Thyroid gland (tissue), 4 donors: ENCODE measurements around the gene PRLR. TPM values are rescaled to one million over a fixed set of nuclear protein-coding genes. Genes with fewer than 3 reads are reported as not detected.

ENCODE experiments used
- DNase-seq, 2 donors: peaks; one replicate each; pipeline ENCODE4 v3.0.0-alpha.2; 2019
- H3K27ac ChIP-seq, 3 donors: fragments of 200-600 bp; sonication (generic); 1 replicate in 2 of 3; 2 replicates in 1 of 3; pipeline ENCODE4 v1.5.1; 2016 to 2019; ENCODE audit warnings: mild to moderate bottlenecking in 1 of 3, moderate library complexity in 1 of 3
- H3K27me3 ChIP-seq: fragments of 200-600 bp; sonication (generic); one replicate; pipeline ENCODE4 v1.5.1; 2019
- H3K36me3 ChIP-seq, 2 donors: fragments of 200-600 bp; sonication (generic); one replicate each; pipeline ENCODE4 v1.5.1; 2016 to 2019
- H3K4me1 ChIP-seq, 2 donors: fragments of 200-600 bp; sonication (generic); one replicate each; pipeline ENCODE4 v1.5.1; 2017 to 2019
- H3K4me3 ChIP-seq, 3 donors: fragments of 200-600 bp; sonication (generic); replicated peaks in 1 of 3; 1 replicate in 2 of 3; 2 replicates in 1 of 3; pipeline ENCODE4 v1.5.1; 2016; ENCODE audit warnings: mild to moderate bottlenecking in 1 of 3
- H3K9me3 ChIP-seq: fragments of 200-600 bp; sonication (generic); one replicate; pipeline ENCODE4 v1.5.1; 2017
- CTCF ChIP-seq, 6 experiments: fragments of 200-600 bp in 3 of 6; fragments of 450-650 bp in 3 of 6; sonication (generic) in 3 of 6; IDR thresholded peaks; one replicate each; pipeline ENCODE4 v1.5.1; 2016 to 2019; ENCODE audit warnings: antibody characterized with exemption in 6 of 6, mild to moderate bottlenecking in 2 of 6, inconsistent platforms in 1 of 6, moderate library complexity in 1 of 6
- POLR2A ChIP-seq, 2 donors: fragments of 450-650 bp; IDR thresholded peaks; one replicate each; pipeline ENCODE4 v1.6.1; 2017; ENCODE audit warnings: antibody characterized with exemption in 2 of 2, mild to moderate bottlenecking in 2 of 2, moderate library complexity in 1 of 2
- WGBS, 2 donors: methylation state at CpG; one replicate each; pipeline ENCODE4 v1.1.5; 2017; 5-methylcytosine and 5-hydroxymethylcytosine counted together
- intact Hi-C: fragments of 100-400 bp; cut with DNase I; formaldehyde crosslinking; loops from one replicate; pipeline ENCODE4 v1.15.1; 2023
- total RNA-seq, 4 donors: library from RNA; depleted of rRNA; stranded (reverse); fragments of >200 nt; gene quantifications; one replicate each; pipeline ENCODE4 v1.2.3, GENCODE V29; 2016

The PRLR gene
- total RNA-seq, 4 donors from 2014 or later, result 0.20 to 1.7 (median 0.22) TPM; not detected in 1

GRCh38 chr5:35061211-35061770, 169.0 kb downstream of the PRLR start:
- Histone ChIP-seq H3K4me1 (no peaks in the 10 kb centered on the region), H3K36me3 (no peaks in the 10 kb centered on the region), H3K27ac (no peak overlapping the region), H3K9me3 (no peaks in the 10 kb centered on the region), H3K4me3 (no peak overlapping the region), H3K27me3 (no peaks in the 10 kb centered on the region)
- TF ChIP-seq CTCF (IDR thresholded peaks at IDR 0.05) (no peak), POLR2A (IDR thresholded peaks at IDR 0.05) (no peak)
- no peak for DNase-seq
- intact Hi-C loops, result no loop called here
- 94 to 99% methylated on average over 2 of the region's 2 CpGs for whole genome bisulfite sequencing, 2 donors

DNA sequence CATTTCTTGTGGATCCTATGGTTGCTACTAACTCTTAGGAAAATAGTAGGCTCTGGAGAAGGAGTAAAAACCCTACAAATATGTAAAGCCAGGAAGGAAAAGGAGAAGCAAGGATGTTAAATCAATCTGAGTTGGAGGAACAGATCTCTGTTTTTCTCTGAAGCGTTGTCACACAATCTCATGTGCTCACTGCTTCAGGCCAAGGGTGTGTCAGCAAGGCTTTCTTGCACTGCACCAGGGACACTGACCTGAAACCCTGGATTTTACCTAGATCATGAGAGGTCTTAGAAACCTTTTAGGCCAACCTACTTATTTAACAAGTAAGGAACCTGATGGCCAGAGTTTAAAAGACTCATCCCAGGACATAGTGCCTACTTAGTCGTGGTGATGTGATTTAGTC, 170.1 kb downstream of the PRLR start:
- WGBS, 2 donors, result 74% methylated on average over 2 of the region's 2 CpGs
- intact Hi-C loops, result no loop called here

DNA sequence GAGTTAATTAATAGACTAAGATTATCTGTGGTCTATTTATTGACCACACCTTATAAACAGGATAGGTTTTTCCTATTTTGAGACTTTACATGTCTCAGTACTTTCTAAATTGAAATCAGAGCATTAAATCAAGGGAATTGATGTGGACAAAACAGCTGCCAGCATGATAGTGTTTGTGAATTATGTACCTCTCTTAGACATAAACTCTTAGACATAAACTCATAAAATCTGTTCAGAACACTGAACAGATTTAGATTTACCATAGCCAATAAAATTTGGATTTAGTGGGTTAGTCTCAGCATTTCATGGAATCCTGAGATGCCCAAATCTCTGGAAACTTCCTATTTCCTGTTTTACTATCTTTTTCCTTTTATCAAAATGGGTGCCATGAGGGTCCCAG, 171.0 kb downstream of the PRLR start:
- H3K9me3 ChIP-seq, result no peaks in the 10 kb centered on the region

More for the DNA sequence above, 170.1 kb downstream of the PRLR start:
- Histone ChIP-seq H3K36me3 (no peaks in the 10 kb centered on the region), H3K9me3 (no peaks in the 10 kb centered on the region), H3K4me1 (no peaks in the 10 kb centered on the region), H3K27ac (no peak overlapping the region), H3K27me3 (no peaks in the 10 kb centered on the region), H3K4me3 (no peak overlapping the region)
- DNase-seq, result no peak
- TF ChIP-seq CTCF (IDR thresholded peaks at IDR 0.05) (no peak), POLR2A (IDR thresholded peaks at IDR 0.05) (no peak)

DNA sequence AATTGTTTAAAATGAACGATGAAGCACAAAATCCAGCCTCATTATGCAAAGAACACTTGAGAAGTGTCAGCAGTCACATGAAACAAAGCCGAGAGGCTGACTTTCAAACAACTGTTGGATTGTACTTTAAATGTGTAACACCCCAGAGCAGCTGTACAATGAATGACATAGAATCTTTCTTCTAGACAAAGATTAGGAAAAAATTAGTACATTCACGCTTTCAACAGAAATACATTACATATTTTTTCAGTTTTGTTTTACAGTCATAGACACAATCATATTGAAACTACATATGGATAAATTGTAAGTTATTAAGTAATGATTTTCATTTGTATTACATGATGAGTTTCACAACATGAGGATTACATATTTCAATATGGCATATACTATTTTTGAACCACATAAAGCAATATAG, 171.9 kb downstream of the PRLR start:
- TF ChIP-seq POLR2A (IDR thresholded peaks at IDR 0.05) (no peak), CTCF (IDR thresholded peaks at IDR 0.05) (no peak)
- intact Hi-C loops, result no loop called here
- H3K36me3 ChIP-seq, result no peaks in the 10 kb centered on the region
- H3K4me3 ChIP-seq, result no peak overlapping the region
- no peaks in the 10 kb centered on the region for H3K4me1 ChIP-seq
- 68 to 70% methylated on average over 3 of the region's 3 CpGs for WGBS, 2 donors
- H3K9me3 ChIP-seq, result no peaks in the 10 kb centered on the region
- H3K27ac ChIP-seq, result no peak overlapping the region
- no peaks in the 10 kb centered on the region for H3K27me3 ChIP-seq
- no peak for DNase-seq

More for the DNA sequence above, 171.0 kb downstream of the PRLR start:
- Histone ChIP-seq H3K27ac (no peak overlapping the region), H3K4me1 (no peaks in the 10 kb centered on the region), H3K27me3 (no peaks in the 10 kb centered on the region), H3K4me3 (no peak overlapping the region), H3K36me3 (no peaks in the 10 kb centered on the region)
- DNase-seq, result no peak
- intact Hi-C loops, result no loop called here
- TF ChIP-seq CTCF (IDR thresholded peaks at IDR 0.05) (no peak), POLR2A (IDR thresholded peaks at IDR 0.05) (no peak)

- intact Hi-C loops, result no loop called here
- no peak for DNase-seq
These were observed 173.6 kb downstream of the PRLR start for GRCh38 chr5:35056686-35057085.

More at GRCh38 chr5:35056686-35057085, 173.6 kb downstream of the PRLR start:
- no peaks in the 10 kb centered on the region for H3K4me1 ChIP-seq
- no peak overlapping the region for H3K27ac ChIP-seq
- no peaks in the 10 kb centered on the region for H3K27me3 ChIP-seq
- 30 to 36% methylated on average over 2 of the region's 2 CpGs for WGBS, 2 donors
- no peaks in the 10 kb centered on the region for H3K9me3 ChIP-seq
- H3K36me3 ChIP-seq, result no peaks in the 10 kb centered on the region
- TF ChIP-seq CTCF (IDR thresholded peaks at IDR 0.05) (no peak), POLR2A (IDR thresholded peaks at IDR 0.05) (no peak)
- no peak overlapping the region for H3K4me3 ChIP-seq
